NK-92 treated with Interleukin-12 subunit alpha and Interleukin-12 subunit beta, amount 100 ng/mL, for 24 hours (cell line): ENCODE measurements around the gene POLR3H.

Experiments used
- DNase-seq: peaks from one replicate; lab custom pipeline; 2025; lab: John Stamatoyannopoulos, UW

Gene POLR3H

DNA sequence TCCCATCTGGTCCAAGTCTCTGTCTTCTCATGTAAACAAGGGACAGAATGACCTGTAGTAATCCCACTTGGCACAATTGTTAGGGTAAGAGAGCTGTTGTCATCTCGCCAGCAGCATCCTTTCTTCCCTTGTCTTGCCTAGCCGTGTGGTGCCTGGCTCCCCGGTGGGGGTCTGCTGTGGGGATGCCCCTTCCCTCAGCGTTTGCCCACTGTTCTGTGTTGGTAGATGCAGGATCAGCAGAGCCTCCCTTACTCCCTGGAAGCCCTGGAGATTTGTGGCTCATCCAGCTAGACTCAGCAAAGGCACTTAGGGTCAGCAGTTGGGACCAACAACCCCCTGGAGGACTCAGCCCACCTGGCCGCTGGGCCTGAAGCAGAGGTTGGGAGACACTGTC, 62.3 kb downstream of the POLR3H start:
- no peak for DNase-seq

GRCh38 chr22:41481131-41481830, 63.0 kb downstream of the POLR3H start:
- DNase-seq, result no peak

GRCh38 chr22:41480397-41480735, 63.9 kb downstream of the POLR3H start:
- no peak for DNase-seq

DNA sequence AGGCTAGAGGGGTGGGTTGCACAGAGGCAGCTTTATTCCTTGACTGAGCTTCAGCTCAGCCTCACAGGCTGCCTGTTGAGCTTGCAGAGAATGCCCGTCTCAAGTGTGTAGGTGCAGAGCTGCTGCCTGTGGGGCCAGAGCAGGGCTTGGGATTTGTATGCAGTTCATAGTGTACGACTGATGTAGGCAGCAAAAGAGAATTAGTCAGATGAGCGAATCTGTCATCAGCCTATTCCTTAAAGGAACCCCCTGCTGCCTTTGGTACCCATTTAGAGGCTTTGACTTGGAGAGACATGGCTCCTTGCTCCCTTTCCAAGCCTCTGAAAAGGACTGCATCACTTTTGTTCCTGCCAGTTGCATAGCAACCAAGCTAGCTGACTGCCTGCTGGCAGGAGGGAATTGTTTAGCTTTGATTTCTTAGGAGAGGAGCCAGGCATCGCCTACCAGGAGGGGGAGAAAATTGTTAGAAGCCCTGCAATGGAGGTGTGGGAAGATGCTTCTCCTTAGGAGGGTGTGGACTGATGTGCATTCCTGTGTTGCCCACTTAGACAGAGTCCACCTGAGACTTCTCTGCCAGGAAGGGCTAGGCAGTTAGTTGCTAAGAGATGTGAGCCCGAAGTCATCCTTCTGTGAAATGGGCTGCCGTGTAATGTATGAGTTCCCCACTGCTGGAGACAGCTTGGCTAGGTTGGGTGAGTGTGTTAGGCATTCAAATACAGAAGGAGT, 64.4 kb downstream of the POLR3H start:
- DNase-seq, result no peak

DNA sequence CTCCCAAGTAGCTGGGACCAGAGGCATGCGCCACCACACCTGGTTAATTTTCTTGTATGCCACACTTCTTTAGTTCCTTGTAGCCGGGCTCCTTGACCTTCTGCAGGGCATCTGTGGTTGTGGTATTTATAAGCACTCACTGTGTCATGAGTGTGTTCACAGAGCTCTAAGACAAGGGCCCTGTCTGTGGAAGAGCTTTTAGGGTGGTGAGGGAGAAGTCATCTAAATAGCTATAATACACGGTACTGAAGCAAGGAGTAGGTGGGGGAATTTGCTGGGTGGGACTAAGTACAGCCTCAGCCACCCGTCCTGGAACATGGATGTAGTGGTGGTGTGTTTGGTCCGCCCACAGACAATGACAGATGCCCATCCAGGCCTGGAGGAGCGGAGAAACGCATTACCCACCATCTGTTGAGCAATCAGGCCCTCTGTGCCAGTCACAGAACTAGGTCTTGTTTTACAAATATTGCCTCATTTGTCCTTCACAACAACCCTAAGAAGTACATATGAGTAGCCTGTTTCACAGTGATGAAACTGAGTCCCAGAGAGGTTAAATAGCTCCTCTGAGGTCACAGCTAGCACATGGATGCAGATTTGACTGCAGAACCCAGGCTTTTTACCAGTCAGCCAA, 65.3 kb downstream of the POLR3H start:
- DNase-seq, result no peak

- no peak for DNase-seq
Measured at GRCh38 chr22:41478473-41478872, 65.8 kb downstream of the POLR3H start.
